Limb (tissue), 2 donors: Measurements from ENCODE around the gene TLE3.

ENCODE experiments used
- DNase-seq, 2 donors: peaks; one replicate each; pipeline ENCODE4 v3.0.0-alpha.2; 2016; ENCODE audit errors: extremely low spot score in 2 of 2

Gene TLE3

GRCh38 chr15:70049701-70050301 lies 47.9 kb downstream of the TLE3 start:
- DNase-seq = peak in 1 of 2 donors; percentile 22

GRCh38 chr15:70048578-70049514 lies 48.9 kb downstream of the TLE3 start:
- no peak for DNase-seq

- no peak for DNase-seq
These were observed 49.5 kb downstream of the TLE3 start for GRCh38 chr15:70048198-70048565.

- DNase-seq = no peak
These were observed 50.1 kb downstream of the TLE3 start for GRCh38 chr15:70047386-70048197.

- no peak for DNase-seq
These were observed 50.9 kb downstream of the TLE3 start for GRCh38 chr15:70046679-70047369.

- no peak for DNase-seq
These were observed 52.7 kb downstream of the TLE3 start for GRCh38 chr15:70045045-70045444.

GRCh38 chr15:70044168-70044567 lies 53.5 kb downstream of the TLE3 start:
- peak in 1 of 2 donors; percentile 13 for DNase-seq

GRCh38 chr15:70043590-70043989 lies 54.1 kb downstream of the TLE3 start:
- peak in 1 of 2 donors; percentile 3 for DNase-seq

GRCh38 chr15:70042553-70043214 lies 55.0 kb downstream of the TLE3 start:
- no peak for DNase-seq

- no peak for DNase-seq
These were observed 57.8 kb downstream of the TLE3 start for GRCh38 chr15:70039917-70040316.

GRCh38 chr15:70038730-70039392 lies 58.9 kb downstream of the TLE3 start:
- DNase-seq = peak in 1 of 2 donors; percentile 3

- DNase-seq = no peak
These were observed 60.5 kb downstream of the TLE3 start for GRCh38 chr15:70037292-70037640.

GRCh38 chr15:70036585-70037291 lies 61.0 kb downstream of the TLE3 start:
- DNase-seq = peak in 1 of 2 donors; percentile 15

- DNase-seq = no peak
These were observed 62.0 kb downstream of the TLE3 start for GRCh38 chr15:70035719-70036077.

- DNase-seq = no peak
These were observed 62.5 kb downstream of the TLE3 start for GRCh38 chr15:70035051-70035718.

GRCh38 chr15:70034596-70034995 lies 63.1 kb downstream of the TLE3 start:
- DNase-seq = no peak

- DNase-seq = no peak
These were observed 63.6 kb downstream of the TLE3 start for GRCh38 chr15:70034141-70034540.

- DNase-seq = peak; percentile 51 to 80
These were observed 64.1 kb downstream of the TLE3 start for GRCh38 chr15:70033529-70034140.

- DNase-seq = peak in 1 of 2 donors; percentile 21
These were observed 64.6 kb downstream of the TLE3 start for GRCh38 chr15:70033109-70033508.
